GM12872 (cell line): ENCODE results near the gene LHFPL5.

Experiments
- CTCF ChIP-seq: IDR thresholded peaks from 3 replicates; pipeline ENCODE4 v1.5.1; 2011; ENCODE audit warnings: low read depth, mild to moderate bottlenecking, low read length, moderate library complexity; ENCODE audit not compliant: insufficient read depth

LHFPL5 gene

DNA sequence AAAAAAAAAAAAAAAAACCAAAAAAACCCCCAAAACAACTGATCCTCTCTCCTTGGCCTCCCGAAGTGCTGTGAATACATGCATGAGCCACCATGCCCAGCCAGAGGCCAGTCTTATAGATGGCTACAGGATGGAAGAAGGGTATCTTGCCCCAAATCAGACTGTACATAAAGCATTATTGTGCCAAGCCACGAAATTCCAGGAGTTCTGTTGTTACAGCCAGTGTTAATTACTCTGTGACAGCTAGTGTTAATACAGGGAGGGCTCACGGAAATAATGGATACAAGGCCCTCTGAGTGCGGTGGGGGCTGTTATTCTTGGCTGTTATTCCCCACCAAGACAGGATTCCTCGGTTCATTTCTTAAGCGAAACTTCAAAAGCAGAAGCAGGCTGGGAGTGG lies 30.1 kb upstream of the LHFPL5 start:
- no peak for TF ChIP-seq CTCF

DNA sequence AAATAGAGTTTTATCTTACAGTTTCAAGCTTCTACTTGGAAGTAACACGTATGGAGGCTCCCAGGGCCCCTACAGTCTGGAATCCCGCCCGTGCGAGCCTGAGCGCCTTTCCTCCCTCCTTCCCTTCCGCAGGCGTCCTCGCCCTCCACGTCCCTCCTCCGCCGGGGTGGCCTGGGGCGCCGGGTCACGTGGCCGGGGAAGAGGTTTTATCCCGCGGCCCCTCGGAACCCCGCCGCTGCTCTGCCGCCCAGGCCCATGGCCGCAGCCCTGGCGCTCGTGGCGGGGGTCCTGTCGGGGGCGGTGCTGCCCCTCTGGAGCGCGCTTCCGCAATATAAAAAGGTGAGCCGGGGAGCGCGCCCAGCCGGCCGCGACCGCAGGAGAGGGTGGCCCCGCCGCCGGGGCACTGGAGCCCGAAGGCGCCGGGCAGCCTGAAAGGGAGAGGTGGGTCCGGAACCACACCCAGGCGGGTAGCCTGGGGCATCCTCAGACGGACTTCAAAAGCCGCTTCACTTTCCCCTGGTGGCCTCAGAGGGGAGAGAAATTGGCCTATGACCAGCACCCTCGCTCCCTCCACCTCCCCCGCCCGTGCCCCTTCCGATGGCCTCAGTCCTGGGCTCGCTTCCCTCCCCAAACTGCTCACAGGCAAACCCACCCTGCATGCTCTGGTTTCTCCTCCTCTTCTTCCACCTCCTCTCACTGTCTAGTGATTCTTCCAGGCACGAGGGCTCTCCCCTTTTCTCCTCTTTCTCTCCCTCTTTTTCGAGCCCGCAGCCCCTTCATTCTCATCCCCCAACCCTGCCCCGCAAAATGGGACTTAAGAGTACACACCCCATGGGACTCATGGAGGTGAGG lies 28.6 kb upstream of the LHFPL5 start, which contains the start of gene CLPSL2:
Gene CLPSL2, plus strand, starts transcription at position 235 of the 852 bp plus-strand sequence. Its CDS starts 21 bp downstream, at position 256.
- no peak for TF ChIP-seq CTCF

DNA sequence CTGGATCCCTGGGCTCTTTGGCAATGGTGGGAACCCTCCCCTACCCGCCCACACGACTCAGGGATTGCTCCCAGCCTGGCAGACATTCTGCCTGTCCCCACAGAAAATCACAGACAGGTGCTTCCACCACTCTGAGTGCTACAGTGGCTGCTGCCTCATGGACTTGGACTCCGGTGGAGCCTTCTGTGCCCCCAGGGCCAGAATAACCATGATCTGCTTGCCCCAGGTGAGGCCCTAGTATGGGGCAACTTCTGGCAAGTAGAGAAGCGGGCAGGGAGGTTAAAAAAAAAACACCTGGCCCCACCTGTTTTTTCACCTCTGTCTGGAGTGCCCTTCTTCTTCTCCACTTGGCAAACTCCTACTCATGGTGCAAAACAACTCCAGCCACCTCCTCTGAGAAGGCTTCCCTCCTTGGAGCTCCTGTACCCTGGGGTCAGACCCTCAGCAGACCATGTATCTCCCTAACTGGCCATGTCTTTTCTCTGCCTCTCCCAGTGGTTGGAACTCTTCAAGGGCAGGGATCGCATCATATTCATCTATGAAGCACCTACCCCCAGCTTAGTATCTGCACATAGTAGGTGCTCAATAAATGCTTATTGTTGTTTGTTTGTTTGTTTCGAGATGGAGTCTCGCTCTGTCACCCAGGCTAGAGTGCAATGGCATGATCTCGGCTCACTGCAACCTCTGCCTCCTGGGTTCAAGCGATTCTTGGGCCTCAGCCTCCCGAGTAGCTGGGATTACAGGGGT lies 27.6 kb upstream of the LHFPL5 start:
- TF ChIP-seq CTCF = no peak

GRCh38 chr6:35778437-35778836 lies 26.7 kb upstream of the LHFPL5 start:
- no peak for TF ChIP-seq CTCF

- TF ChIP-seq CTCF = no peak
Observed at GRCh38 chr6:35780719-35781118, 24.4 kb upstream of the LHFPL5 start, which contains the start of gene CLPSL1. TSS of gene CLPSL1 (plus strand) at chr6:35781019. CDS start at chr6:35781111, 92 bp downstream.

- no peak for TF ChIP-seq CTCF
Observed at GRCh38 chr6:35781290-35781689, 23.9 kb upstream of the LHFPL5 start.

DNA sequence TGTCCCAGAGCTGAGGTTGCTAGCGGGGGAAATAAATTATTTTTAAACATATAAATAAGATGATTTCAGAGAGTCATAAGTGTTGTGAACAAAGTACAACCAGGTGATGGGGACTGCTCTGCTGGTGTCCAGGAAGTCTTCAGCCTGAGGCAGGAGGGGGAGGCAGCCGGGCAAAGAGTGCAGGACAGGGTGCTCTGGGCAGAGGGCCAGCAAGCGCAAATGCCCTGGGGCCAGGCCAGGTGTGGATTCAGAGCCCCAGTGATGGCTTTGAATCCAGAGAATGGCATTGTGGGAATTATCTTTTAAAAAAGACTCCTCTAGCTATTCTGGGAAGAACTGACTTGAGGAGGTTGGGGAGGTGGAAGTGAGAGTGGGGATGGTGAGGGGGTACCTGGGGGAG lies 22.7 kb upstream of the LHFPL5 start:
- TF ChIP-seq CTCF = no peak
